MM.1S (cell line): ENCODE measurements around the gene APOA5.

ENCODE experiments used
- DNase-seq: peaks from one replicate; pipeline ENCODE4 v3.0.0-alpha.2; 2015
- H2AFZ ChIP-seq: fragments of 300-600 bp; sonication (generic); 2 replicates; pipeline ENCODE4 v1.6.0; 2016; ENCODE audit warnings: antibody characterized with exemption, low read length
- H3F3A ChIP-seq: fragments of 300-600 bp; sonication (generic); 2 replicates; pipeline ENCODE4 v1.6.1; 2016; ENCODE audit warnings: mild to moderate bottlenecking, antibody characterized with exemption, low read length, moderate library complexity, mixed read lengths; ENCODE audit not compliant: insufficient read depth
- H3K27ac ChIP-seq: fragments of 300-600 bp; sonication (generic); 2 replicates; pipeline ENCODE4 v1.5.1; 2016; ENCODE audit warnings: mild to moderate bottlenecking, low read length
- H3K27me3 ChIP-seq: fragments of 300-600 bp; sonication (generic); replicated peaks from 2 replicates; pipeline ENCODE4 v1.6.0; 2016; ENCODE audit warnings: low read length; ENCODE audit not compliant: insufficient read depth
- H3K36me3 ChIP-seq: fragments of 300-600 bp; sonication (generic); replicated peaks from 2 replicates; pipeline ENCODE4 v1.6.1; 2016; ENCODE audit warnings: mild to moderate bottlenecking, low read length, mixed read lengths; ENCODE audit not compliant: insufficient read depth
- H3K4me1 ChIP-seq: fragments of 300-600 bp; sonication (generic); 2 replicates; pipeline ENCODE4 v1.6.1; 2016; ENCODE audit warnings: low read length, mixed read lengths
- H3K4me2 ChIP-seq: fragments of 300-600 bp; sonication (generic); 2 replicates; pipeline ENCODE4 v1.6.0; 2016; ENCODE audit warnings: low read depth, low read length
- H3K4me3 ChIP-seq: fragments of 300-600 bp; sonication (generic); 2 replicates; pipeline ENCODE4 v1.5.1; 2016; ENCODE audit warnings: low read length, mixed read lengths
- H3K79me2 ChIP-seq: fragments of 300-600 bp; sonication (generic); 2 replicates; pipeline ENCODE4 v1.6.1; 2016; ENCODE audit warnings: mixed run types, low read length, mixed read lengths
- H3K9ac ChIP-seq: fragments of 300-600 bp; sonication (generic); 2 replicates; pipeline ENCODE4 v1.6.1; 2016; ENCODE audit warnings: low read length, mixed read lengths
- H3K9me2 ChIP-seq: fragments of 300-600 bp; sonication (generic); replicated peaks from 2 replicates; pipeline ENCODE4 v1.6.1; 2016; ENCODE audit warnings: mild to moderate bottlenecking, low read length, mixed read lengths; ENCODE audit not compliant: insufficient read depth
- H3K9me3 ChIP-seq: fragments of 300-600 bp; sonication (generic); replicated peaks from 2 replicates; pipeline ENCODE4 v1.6.1; 2016; ENCODE audit warnings: mild to moderate bottlenecking, low read length, mixed read lengths; ENCODE audit not compliant: insufficient read depth
- H4K20me1 ChIP-seq: fragments of 300-600 bp; sonication (generic); 2 replicates; pipeline ENCODE4 v1.6.1; 2016; ENCODE audit warnings: mild to moderate bottlenecking, low read length, moderate library complexity, mixed read lengths; ENCODE audit not compliant: insufficient read depth
- CTCF ChIP-seq: fragments of 300-600 bp; sonication (generic); IDR thresholded peaks from 2 replicates; pipeline ENCODE4 v1.5.1; 2016; ENCODE audit warnings: antibody characterized with exemption, low read length, mixed read lengths
- EZH2 ChIP-seq: fragments of 300-600 bp; sonication (generic); optimal IDR thresholded peaks from 2 replicates; pipeline ENCODE3; 2017; ENCODE audit warnings: low read depth, mild to moderate bottlenecking, antibody characterized with exemption, low read length, mixed read lengths
- EZH2phosphoT487 ChIP-seq: fragments of 300-600 bp; sonication (generic); IDR thresholded peaks from 2 replicates; pipeline ENCODE4 v1.6.1; 2018; ENCODE audit warnings: antibody characterized with exemption, low read length

Gene APOA5

GRCh38 chr11:116825854-116826750, 34.4 kb upstream of the APOA5 start:
- Histone ChIP-seq H4K20me1 (no peaks in the 10 kb centered on the region), H3K4me2 (no peak overlapping the region), H3K9ac (no peak overlapping the region), H3K27ac (no peak overlapping the region), H3K9me3 (no peaks in the 10 kb centered on the region), H3F3A (no peaks in the 10 kb centered on the region), H2AFZ (no peak overlapping the region), H3K4me1 (no peaks in the 10 kb centered on the region), H3K79me2 (no peaks in the 10 kb centered on the region), H3K36me3 (no peaks in the 10 kb centered on the region), H3K27me3 (no peaks in the 10 kb centered on the region), H3K4me3 (no peak overlapping the region), H3K9me2 (no peaks in the 10 kb centered on the region)
- no peak for TF ChIP-seq EZH2
- no peak for TF ChIP-seq EZH2phosphoT487
- TF ChIP-seq CTCF = no peak
- no peak for DNase-seq

GRCh38 chr11:116825434-116825833, 33.8 kb upstream of the APOA5 start:
- Histone ChIP-seq H3K9ac (no peak overlapping the region), H3F3A (no peaks in the 10 kb centered on the region), H3K27ac (no peak overlapping the region), H3K9me2 (no peaks in the 10 kb centered on the region), H3K4me2 (no peak overlapping the region), H3K79me2 (no peaks in the 10 kb centered on the region), H3K4me3 (no peak overlapping the region), H2AFZ (no peak overlapping the region), H3K36me3 (no peaks in the 10 kb centered on the region), H3K9me3 (no peaks in the 10 kb centered on the region), H4K20me1 (no peaks in the 10 kb centered on the region), H3K4me1 (no peaks in the 10 kb centered on the region), H3K27me3 (no peaks in the 10 kb centered on the region)
- TF ChIP-seq EZH2phosphoT487 (no peak), EZH2 (no peak), CTCF (no peak)
- no peak for DNase-seq

- Histone ChIP-seq H3K9me3 (no peaks in the 10 kb centered on the region), H3K4me2 (no peak within 1 kb of the TSS), H3K9ac (no peak within 1 kb of the TSS), H3K27me3 (no peaks in the 10 kb centered on the region), H4K20me1 (no peaks in the 10 kb centered on the region), H3K4me1 (no peaks in the 10 kb centered on the region), H3F3A (no peaks in the 10 kb centered on the region), H3K79me2 (no peaks in the 10 kb centered on the region), H3K9me2 (no peaks in the 10 kb centered on the region), H3K27ac (no peak within 1 kb of the TSS), H2AFZ (no peak within 1 kb of the TSS), H3K4me3 (no peak within 1 kb of the TSS), H3K36me3 (no peaks in the 10 kb centered on the region)
- TF ChIP-seq EZH2phosphoT487 (no peak), CTCF (no peak), EZH2 (no peak)
- DNase-seq = no peak
Measured at GRCh38 chr11:116823031-116823843, 31.6 kb upstream of the APOA5 start, which contains the start of gene APOA4. Gene APOA4 (minus strand): TSS chr11:116823304. CDS start chr11:116823191, 113 bp downstream.
